Measurements from ENCODE around the gene ASAP2.
A peak's percentile ranks its signal among the peaks of the same experiment; 100 is the strongest.

ASAP2 gene

DNA sequence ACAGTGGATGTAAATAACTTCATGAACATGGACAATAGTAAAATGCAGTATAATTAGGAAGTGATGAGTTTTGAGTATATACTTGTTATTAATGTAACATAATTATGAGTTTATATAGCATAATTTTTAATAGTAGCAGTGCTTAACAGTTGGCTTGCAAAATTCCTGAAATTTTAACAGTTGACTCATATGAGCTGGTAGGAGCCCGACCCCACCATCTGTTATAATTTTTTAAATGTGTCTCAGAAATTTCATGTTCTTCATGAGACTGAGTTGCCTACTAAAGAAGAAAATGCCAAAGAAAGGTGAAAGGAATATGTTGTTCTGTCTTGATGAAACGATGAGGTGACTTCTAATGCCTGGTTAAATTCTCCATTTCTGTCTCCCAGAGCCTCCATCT is 154.1 kb downstream of the ASAP2 start:
- DNase-seq (ENCODE audit: low read depth, low spot score) = no peak
- H3K27ac ChIP-seq = no peak overlapping the region

DNA sequence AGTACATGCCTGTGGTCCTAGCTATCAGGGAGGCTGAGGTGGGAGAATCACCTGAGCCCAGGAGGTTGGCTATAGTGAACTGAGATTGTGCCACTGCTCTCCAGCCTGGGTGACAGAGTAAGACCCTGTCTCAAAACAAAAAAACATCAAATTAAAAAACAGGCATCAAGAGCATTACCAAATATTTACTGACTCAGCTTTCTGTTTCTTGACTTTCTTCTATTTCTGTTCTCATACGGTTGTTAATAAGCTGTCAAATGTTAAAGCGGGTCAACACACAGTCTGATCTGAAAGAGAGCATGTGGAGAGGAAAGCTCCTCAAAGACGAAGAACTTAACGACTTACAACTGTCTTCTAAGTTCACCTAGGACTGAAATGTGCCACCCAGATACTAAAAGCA is 157.8 kb downstream of the ASAP2 start:
- H3K27ac ChIP-seq = no peak overlapping the region
- DNase-seq (ENCODE audit: low read depth, low spot score) = no peak

GRCh38 chr2:9364791-9365497 is 158.3 kb downstream of the ASAP2 start:
- H3K27ac ChIP-seq = no peak overlapping the region
- DNase-seq (ENCODE audit: low read depth, low spot score) = no peak

DNA sequence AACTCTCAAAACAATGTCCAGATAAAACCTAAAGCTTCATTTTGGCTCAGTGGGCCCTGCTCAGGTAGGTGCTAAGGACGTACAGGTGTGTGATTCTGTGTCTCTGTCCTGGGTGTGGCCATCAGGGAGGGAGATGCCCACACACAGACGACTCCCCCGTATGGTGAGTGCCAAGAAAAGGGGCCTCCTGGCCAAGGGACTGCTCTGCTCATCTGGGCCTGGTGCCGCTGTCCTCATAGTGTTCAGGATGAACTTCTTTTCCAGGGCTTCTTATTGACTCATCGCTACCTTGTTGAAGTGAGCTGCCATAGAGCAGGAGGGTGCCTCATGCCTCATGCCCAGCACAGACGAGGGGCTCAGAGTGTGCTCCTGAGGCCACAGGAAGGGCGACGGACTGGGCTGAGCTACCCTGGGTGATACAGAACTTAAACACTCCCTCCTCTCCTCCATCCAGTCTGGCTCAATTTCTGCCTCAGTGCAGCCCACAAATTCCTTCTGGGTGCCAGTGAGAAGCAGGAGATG is 158.9 kb downstream of the ASAP2 start:
- DNase-seq (ENCODE audit: low read depth, low spot score) = no peak
- H3K27ac ChIP-seq = no peak overlapping the region

GRCh38 chr2:9366026-9366425 is 159.4 kb downstream of the ASAP2 start:
- DNase-seq (ENCODE audit: low read depth, low spot score) = no peak
- H3K27ac ChIP-seq = no peak overlapping the region

DNA sequence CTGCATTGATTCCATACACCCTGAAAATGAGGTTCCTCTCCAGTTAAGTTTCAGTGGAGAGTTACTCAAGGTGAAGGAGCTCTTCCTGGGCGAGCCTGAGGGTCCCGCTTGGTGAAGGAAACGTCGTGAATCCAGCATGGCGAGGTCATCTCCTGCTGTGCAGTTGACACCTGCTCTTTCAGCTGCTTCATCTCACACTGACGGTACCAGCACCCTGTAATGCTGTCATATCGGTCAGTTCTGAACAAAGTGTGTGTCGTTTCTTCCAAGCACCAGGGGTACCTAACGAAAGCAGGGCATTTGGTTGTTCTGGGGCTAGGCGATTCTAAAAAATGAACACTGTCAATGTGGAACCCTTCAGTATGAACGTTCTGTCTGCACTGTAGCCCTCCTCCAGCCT is 164.1 kb downstream of the ASAP2 start:
- DNase-seq (ENCODE audit: low read depth, low spot score) = no peak
- H3K27ac ChIP-seq = peak overlapping the region; percentile 30

DNA sequence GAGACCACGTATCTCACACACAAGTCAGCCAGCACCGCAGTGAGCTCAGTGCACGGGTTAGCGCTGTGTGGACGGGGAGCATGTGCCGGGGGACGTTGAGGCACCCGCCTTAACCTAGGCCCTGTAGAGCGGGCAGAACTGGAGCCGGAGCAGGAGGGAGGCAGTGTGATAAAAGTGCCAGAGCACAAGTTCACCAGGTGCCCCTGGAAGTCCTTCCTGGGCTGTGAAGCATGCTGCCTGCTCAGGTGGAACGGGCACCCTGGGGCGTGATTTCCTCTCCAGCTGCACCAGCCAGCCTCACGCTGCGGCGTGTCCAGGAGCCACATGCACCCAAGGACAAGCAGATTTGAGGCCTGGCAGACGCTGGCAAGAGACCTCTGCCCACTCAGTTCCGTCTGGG is 166.4 kb downstream of the ASAP2 start:
- no peak for DNase-seq (ENCODE audit: low read depth, low spot score)
- H3K27ac ChIP-seq = no peak overlapping the region

- no peak overlapping the region for H3K27ac ChIP-seq
Measured at GRCh38 chr2:9373476-9373875, 166.9 kb downstream of the ASAP2 start.

DNA sequence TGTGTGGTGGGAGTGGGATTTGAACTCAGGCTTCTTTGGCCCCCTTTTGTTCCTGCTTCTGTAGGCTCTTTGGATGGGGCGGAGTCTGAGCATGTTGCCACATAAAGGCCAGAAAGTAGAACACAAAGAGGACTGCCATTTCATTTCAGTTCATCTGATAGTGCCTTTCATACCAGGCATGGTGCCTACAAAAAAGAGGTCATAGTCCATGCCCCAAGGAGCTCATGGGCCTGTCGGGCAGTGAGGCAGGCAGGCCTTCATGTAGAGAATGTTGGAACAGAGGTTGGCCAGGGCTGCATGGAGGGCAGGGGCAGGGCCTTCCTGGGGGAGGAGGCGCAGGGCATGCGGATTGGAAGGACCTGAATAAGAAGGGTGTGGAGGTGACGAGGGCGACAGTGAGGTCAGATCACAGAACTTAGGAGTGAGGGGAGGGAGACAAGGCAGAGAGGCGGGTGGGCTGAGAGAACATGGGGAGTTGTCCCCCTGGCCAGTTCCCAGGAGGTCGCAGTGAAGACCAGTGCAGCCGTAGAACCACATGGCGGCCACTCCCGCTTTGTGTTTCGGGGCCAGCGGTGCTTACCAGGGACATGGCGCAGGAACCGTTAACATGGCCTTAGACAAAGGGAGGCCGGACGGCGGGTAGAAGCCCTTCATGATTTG is 167.6 kb downstream of the ASAP2 start:
- H3K27ac ChIP-seq = no peak overlapping the region
- DNase-seq (ENCODE audit: low read depth, low spot score) = no peak

More at GRCh38 chr2:9373476-9373875, 166.9 kb downstream of the ASAP2 start:
- no peak for DNase-seq (ENCODE audit: low read depth, low spot score)

DNA sequence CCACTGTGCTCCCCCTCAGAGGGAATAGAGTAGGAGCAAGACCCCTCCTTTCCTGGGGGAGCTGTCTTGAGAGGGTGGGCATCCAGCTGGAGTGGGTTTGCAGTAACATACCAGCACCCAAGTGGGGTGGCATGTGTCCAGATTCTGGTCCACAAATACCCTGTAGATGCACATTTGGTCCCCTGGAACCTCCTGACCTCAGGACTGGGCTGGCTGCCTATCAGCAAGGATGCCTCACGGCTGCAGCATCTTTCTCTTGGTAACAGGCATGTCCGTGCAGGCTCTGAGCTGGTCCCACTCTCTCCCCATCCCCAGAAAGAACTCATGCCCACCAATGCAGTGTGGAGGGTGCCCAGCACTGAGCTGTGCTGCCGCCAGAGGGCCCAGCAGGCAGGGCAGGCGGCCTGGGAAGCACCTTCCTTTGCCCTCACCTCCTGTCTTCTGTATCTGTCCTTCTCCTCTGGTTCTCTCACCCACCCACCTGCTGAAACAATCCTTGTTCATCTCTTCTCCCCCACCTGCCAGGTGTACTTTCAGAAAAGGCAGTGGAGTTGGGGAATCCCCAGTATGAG is 169.3 kb downstream of the ASAP2 start:
- no peak overlapping the region for H3K27ac ChIP-seq
- DNase-seq (ENCODE audit: low read depth, low spot score) = no peak

DNA sequence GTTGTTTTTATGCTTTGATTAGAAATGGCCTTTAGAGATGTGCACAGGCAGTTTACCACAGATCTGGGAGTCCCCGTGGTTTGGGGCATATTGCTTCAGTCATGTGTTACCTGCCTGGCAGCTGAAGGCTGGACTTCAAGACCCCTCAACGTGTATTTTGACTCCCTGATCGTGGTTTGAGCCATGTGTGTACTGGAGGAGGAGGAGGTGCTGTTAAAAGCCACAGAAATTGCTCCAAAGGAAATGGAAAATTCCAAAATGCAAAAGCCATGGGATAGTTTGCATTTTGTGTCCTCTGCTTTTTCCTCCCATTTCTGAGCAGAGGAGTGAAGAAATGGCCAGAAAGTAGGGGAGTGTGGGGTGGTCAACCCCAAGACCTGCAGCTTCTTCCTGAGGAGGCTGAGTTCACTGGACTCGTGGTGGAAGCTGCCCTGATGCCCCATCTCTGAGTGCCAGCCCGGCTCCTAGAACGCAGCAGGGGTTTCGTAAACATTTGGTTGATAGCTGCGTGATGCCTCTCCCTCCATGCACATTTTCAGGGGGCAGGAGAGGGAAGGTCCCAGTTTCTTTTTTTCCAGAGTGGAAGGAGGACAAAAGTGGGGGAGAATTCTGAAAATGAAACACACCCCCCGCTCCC is 171.0 kb downstream of the ASAP2 start:
- peak overlapping the region; percentile 14 for H3K27ac ChIP-seq
- DNase-seq (ENCODE audit: low read depth, low spot score) = no peak

DNA sequence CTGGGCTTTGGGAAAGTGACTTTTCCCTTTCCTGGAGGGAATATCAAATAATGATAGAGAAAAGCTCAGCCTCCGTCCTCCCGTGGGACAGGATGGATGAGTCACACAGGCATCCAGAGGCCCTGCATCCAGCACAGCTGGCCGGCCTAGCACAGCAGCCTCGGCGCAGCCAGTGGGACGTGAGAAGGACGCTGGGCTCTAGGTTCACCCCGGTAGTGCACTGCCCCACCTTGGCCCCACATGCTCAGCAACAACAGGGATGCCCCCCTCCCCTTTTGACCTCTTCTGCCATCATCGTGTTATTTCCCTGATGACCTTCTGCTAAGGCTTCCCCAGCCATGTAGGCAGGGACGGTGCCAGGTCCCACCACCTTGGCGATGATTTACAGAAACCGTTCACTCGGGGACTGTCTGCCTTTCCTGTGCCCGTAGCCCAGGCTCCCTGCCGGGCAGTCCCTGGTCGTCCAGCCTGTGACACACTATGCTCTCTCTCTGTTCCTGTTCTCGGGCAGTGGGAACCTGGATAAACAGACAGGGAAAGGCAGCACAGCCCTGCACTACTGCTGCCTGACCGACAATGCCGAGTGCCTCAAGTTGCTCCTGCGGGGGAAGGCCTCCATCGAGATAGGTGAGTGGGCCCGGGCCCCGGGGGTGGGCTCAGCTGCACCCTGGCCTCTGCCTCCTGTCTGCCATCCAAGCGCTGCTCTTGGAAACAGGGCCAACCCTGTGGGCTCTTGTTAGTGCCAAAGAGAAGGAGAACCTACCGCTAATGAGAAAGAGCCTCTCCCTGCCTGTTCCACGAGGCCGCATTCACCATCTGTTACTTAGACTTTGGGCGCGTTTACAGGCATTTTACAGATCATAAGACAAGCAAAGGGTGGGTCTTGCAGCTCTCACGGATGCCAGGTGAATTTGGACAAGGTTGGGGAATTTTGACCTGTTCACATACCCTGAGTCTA is 172.1 kb downstream of the ASAP2 start:
- peak overlapping the region; percentile 14 for H3K27ac ChIP-seq
- DNase-seq (ENCODE audit: low read depth, low spot score) = no peak

DNA sequence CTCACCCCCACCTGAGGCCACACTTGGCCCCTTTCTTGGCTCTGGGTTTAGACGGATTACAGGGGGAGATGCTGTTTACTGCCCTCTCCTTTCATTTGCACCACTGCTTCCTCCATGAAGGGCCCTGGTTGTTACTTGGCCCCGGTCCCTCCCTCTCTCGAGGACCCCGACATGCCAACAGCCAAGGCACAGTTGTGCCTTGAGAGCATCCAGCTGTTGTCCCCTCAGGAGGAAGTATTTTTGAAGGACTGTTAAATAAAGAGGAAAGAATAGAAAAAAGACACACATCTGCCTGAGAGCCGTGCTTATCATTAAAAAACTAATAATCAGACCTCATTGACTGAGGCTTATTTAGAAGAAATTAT is 172.8 kb downstream of the ASAP2 start:
- H3K27ac ChIP-seq = no peak overlapping the region

GRCh38 chr2:9380702-9381628 is 174.4 kb downstream of the ASAP2 start:
- no peak for DNase-seq (ENCODE audit: low read depth, low spot score)
- H3K27ac ChIP-seq = peak overlapping the region; percentile 61

More for the DNA sequence above, 172.8 kb downstream of the ASAP2 start:
- no peak for DNase-seq (ENCODE audit: low read depth, low spot score)

- no peak for DNase-seq (ENCODE audit: low read depth, low spot score)
- no peak overlapping the region for H3K27ac ChIP-seq
Measured at GRCh38 chr2:9382604-9383235, 176.1 kb downstream of the ASAP2 start.

DNA sequence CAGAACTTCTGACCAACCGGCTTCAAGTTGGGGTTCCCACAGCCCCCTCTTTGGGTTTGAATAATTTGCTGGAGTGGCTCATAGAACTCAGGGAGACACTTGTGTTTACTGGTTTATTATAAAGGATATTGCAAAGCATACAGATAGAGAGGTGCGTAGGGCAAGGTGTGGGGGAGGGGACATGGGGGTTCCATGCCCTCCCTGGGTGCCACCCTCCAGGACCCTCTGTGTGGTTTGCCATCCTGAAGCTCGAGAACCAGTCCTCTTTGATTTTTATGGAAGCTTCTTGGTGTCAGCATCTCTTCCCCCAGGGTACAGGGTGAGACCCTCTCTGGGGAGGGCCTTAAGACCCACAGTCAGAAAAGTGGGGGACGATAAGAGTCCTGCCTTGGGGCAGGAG is 177.9 kb downstream of the ASAP2 start:
- DNase-seq (ENCODE audit: low read depth, low spot score) = no peak
- H3K27ac ChIP-seq = peak overlapping the region; percentile 87

DNA sequence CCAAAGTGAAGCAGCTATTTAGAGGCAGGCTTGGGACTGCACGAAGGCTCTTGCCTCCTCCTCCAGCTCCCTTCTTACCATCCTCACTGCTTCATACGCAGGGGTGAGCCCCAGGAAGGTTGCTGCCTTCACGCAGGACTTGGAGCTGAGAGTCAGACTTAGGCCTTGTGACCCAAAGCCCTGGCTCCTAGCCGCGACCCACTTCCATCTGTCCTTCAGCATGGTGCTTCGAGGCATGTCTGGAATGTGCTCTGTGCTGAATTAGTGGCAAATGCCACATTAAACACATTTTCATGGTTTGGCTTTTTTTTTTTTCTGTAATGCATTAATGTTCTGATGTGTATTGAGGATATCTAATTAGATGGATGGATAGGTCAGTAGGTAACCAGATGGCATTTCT is 179.2 kb downstream of the ASAP2 start:
- no peak for DNase-seq (ENCODE audit: low read depth, low spot score)
- peak overlapping the region; percentile 87 for H3K27ac ChIP-seq

GRCh38 chr2:9388199-9388681 is 181.6 kb downstream of the ASAP2 start:
- H3K27ac ChIP-seq = no peak overlapping the region
- DNase-seq (ENCODE audit: low read depth, low spot score) = no peak

Measured in epithelial cell of prostate (primary cell).